ENCODE data around the gene KRTAP23-1.

GRCh38 chr21:30372139-30372770, 23.8 kb upstream of the KRTAP23-1 start, which contains the start of gene KRTAP13-2:
- TF ChIP-seq, protein P1, sequence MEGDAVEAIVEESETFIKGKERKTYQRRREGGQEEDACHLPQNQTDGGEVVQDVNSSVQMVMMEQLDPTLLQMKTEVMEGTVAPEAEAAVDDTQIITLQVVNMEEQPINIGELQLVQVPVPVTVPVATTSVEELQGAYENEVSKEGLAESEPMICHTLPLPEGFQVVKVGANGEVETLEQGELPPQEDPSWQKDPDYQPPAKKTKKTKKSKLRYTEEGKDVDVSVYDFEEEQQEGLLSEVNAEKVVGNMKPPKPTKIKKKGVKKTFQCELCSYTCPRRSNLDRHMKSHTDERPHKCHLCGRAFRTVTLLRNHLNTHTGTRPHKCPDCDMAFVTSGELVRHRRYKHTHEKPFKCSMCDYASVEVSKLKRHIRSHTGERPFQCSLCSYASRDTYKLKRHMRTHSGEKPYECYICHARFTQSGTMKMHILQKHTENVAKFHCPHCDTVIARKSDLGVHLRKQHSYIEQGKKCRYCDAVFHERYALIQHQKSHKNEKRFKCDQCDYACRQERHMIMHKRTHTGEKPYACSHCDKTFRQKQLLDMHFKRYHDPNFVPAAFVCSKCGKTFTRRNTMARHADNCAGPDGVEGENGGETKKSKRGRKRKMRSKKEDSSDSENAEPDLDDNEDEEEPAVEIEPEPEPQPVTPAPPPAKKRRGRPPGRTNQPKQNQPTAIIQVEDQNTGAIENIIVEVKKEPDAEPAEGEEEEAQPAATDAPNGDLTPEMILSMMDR (IDR thresholded peaks at IDR 0.05; ENCODE audit: insufficient read depth, low read length, poor library complexity, severe bottlenecking) = no peak
- TF ChIP-seq EZH2phosphoT487 (conservative IDR thresholded peaks at IDR 0.05; ENCODE audit: low read length) = no peak

Data from SU-DHL-6 (cell line).